HepG2 (cell line): Measurements from ENCODE around the gene NUP58. TPM values are rescaled to one million over a fixed set of nuclear protein-coding genes. Genes with fewer than 3 reads are reported as not detected.

Experiments
- ATAC-seq: fragments of 200-7000 bp; cut with Tn5 transposase; 3 replicates; pipeline ENCODE4 v1.9.1; 2020; ENCODE audit warnings: mild to moderate bottlenecking, moderate library complexity
- BruUV-seq: library from RNA; stranded (reverse); fragments of 400-500 nt; replicated peaks from 2 replicates; lab custom pipeline; 2021; lab: Mats Ljungman, UMichigan
- CTCF ChIA-PET: fragments of 300-600 bp; formaldehyde crosslinking; extraction: SDS; loops from one replicate; lab custom pipeline; 2021; ENCODE audit warnings: low total read pairs, inconsistent platforms, low intra/inter-chr PET ratio; lab: Yijun Ruan, JAX
- POLR2A ChIA-PET: fragments of 350-600 bp; sonication (Branson Sonifier 250); formaldehyde crosslinking; loops from one replicate; lab custom pipeline; 2020; ENCODE audit warnings: antibody characterized with exemption, inconsistent platforms; lab: Yijun Ruan, JAX
- DNase-seq: peaks from one replicate; pipeline ENCODE4 v3.0.0-alpha.2; 2015; ENCODE audit warnings: low spot score
- FAIRE-seq: peaks from 3 replicates; lab custom pipeline; 2011; peaks lifted over from hg19 to GRCh38; lab: Jason Lieb, UNC
- H2AFZ ChIP-seq: one replicate; pipeline ENCODE4 v1.6.1; 2011; ENCODE audit warnings: low read length, inconsistent platforms
- H3K27ac ChIP-seq: fragments of 300-600 bp; 3 replicates; pipeline ENCODE4 v1.8.0; 2011; ENCODE audit warnings: mixed run types, mild to moderate bottlenecking, mixed read lengths, low read length, inconsistent platforms; ENCODE audit not compliant: insufficient read depth; ENCODE audit errors: extremely low read length
- H3K27me3 ChIP-seq, 2 experiments: fragments of 200-600 bp in 1 of 2; 2 replicates in 1 of 2; 3 replicates in 1 of 2; pipeline versions ENCODE4 v1.6.0 to v1.8.0; 2011; ENCODE audit warnings: low read length in 2 of 2, mild to moderate bottlenecking in 2 of 2, moderate library complexity in 2 of 2, inconsistent platforms in 1 of 2; ENCODE audit not compliant: insufficient read depth in 2 of 2, control insufficient read depth in 1 of 2
- H3K36me3 ChIP-seq, 2 experiments: fragments of 200-600 bp in 1 of 2; replicated peaks in 1 of 2; 2 replicates in 1 of 2; 3 replicates in 1 of 2; pipeline versions ENCODE4 v1.5.1 to v1.8.0; 2011; ENCODE audit warnings: low read length in 2 of 2, inconsistent platforms in 1 of 2; ENCODE audit not compliant: insufficient read depth in 2 of 2, control insufficient read depth in 1 of 2
- H3K4me1 ChIP-seq: 2 replicates; pipeline ENCODE4 v1.5.1; 2012; ENCODE audit warnings: low read length, inconsistent platforms; ENCODE audit not compliant: insufficient read depth
- H3K4me2 ChIP-seq: 2 replicates; pipeline ENCODE4 v1.6.0; 2011; ENCODE audit warnings: low read depth, low read length, inconsistent platforms
- H3K4me3 ChIP-seq, 3 experiments: fragments of 200-600 bp in 1 of 3; sonication (generic), shearing (Covaris generic) in 1 of 3; replicated peaks in 1 of 3; 2 replicates each; pipeline ENCODE4 v1.5.1; 2011 to 2016; ENCODE audit warnings: low read length in 3 of 3, inconsistent platforms in 2 of 3, low read depth in 2 of 3, mild to moderate bottlenecking in 2 of 3, control low read depth in 1 of 3, mixed read lengths in 1 of 3; ENCODE audit not compliant: insufficient read depth in 1 of 3
- H3K79me2 ChIP-seq: one replicate; pipeline ENCODE4 v1.6.1; 2011; ENCODE audit warnings: low read length, inconsistent platforms; ENCODE audit not compliant: insufficient read depth
- H3K9ac ChIP-seq: 2 replicates; pipeline ENCODE4 v1.6.0; 2011; ENCODE audit warnings: mild to moderate bottlenecking, low read depth, low read length, inconsistent platforms; ENCODE audit not compliant: insufficient read depth
- H3K9me3 ChIP-seq: 2 replicates; pipeline ENCODE4 v1.5.1; 2012; ENCODE audit warnings: mild to moderate bottlenecking, low read length
- H4K20me1 ChIP-seq: 2 replicates; pipeline ENCODE4 v1.6.0; 2011; ENCODE audit warnings: inconsistent platforms, mild to moderate bottlenecking, low read length, moderate library complexity; ENCODE audit not compliant: insufficient read depth
- HINFP ChIP-seq: sonication (generic); formaldehyde crosslinking; IDR thresholded peaks from 2 replicates; pipeline ENCODE4 v1.4.0; 2020; ENCODE audit warnings: low read depth, mild to moderate bottlenecking, missing genetic modification reagents
- MIER3 ChIP-seq: IDR thresholded peaks from 2 replicates; pipeline ENCODE4 v1.6.1; 2016; ENCODE audit warnings: missing compliant biosample characterization, borderline replicate concordance
- MYNN ChIP-seq: sonication (generic); formaldehyde crosslinking; IDR thresholded peaks from 2 replicates; pipeline ENCODE4 v1.4.0; 2020; ENCODE audit warnings: mild to moderate bottlenecking, low read depth, missing genetic modification reagents
- NCOA2 ChIP-seq: sonication (generic); formaldehyde crosslinking; IDR thresholded peaks from 2 replicates; pipeline ENCODE4 v1.8.0; 2022; ENCODE audit warnings: inconsistent platforms
- SALL1 ChIP-seq: sonication (generic); formaldehyde crosslinking; IDR thresholded peaks from 2 replicates; pipeline ENCODE4 v1.8.0; 2022; ENCODE audit warnings: mild to moderate bottlenecking, missing genetic modification reagents
- TBP ChIP-seq: sonication (generic); formaldehyde crosslinking; IDR thresholded peaks from 2 replicates; pipeline ENCODE4 v1.5.0; 2020; ENCODE audit warnings: missing genetic modification reagents
- TFAP4 ChIP-seq: sonication (generic); IDR thresholded peaks from 2 replicates; pipeline ENCODE4 v1.6.1; 2016; ENCODE audit warnings: low read depth, borderline replicate concordance
- ZNF326 ChIP-seq: sonication (generic); formaldehyde crosslinking; IDR thresholded peaks from 2 replicates; pipeline ENCODE4 v1.4.0; 2020; ENCODE audit warnings: missing genetic modification reagents, borderline replicate concordance
- ZNF790 ChIP-seq: sonication (generic); formaldehyde crosslinking; IDR thresholded peaks from 2 replicates; pipeline ENCODE4 v1.8.0; 2022; ENCODE audit warnings: missing genetic modification reagents, mild to moderate bottlenecking, borderline replicate concordance
- WGBS: methylation state at CpG from one replicate; pipeline ENCODE4 v1.1.6; 2017; ENCODE audit warnings: low lambda C conversion rate; 5-methylcytosine and 5-hydroxymethylcytosine counted together
- in situ Hi-C: cut with HindIII; loops from 2 replicates; pipeline ENCODE4 v1.10.0; 2017; ENCODE audit warnings: low pct_unique_long_range_greater_than_20kb; ENCODE audit not compliant: extremely low pct_ligation_motif_present
- intact Hi-C: fragments of 100-400 bp; cut with micrococcal nuclease; formaldehyde crosslinking; loops from one replicate; pipeline ENCODE4 v1.10.0; 2022; ENCODE audit not compliant: unreplicated experiment
- polyA plus RNA-seq, 8 experiments: library from polyadenylated mRNA; depleted of rRNA in 3 of 8; stranded (reverse) in 7 of 8; unstranded in 1 of 8; fragments of >200 nt; fragmentation: Illumina TruSeq in 4 of 8; extraction: Trizol in 4 of 8; gene quantifications; 2 replicates each; pipeline versions ENCODE4 v1.2.1 to v1.2.3, GENCODE V29; 2011 to 2016; ENCODE audit warnings: low read depth in 4 of 8, missing spikeins in 1 of 8, mixed read lengths in 1 of 8; ENCODE audit not compliant: insufficient read depth in 1 of 8
- total RNA-seq, 5 experiments: library from RNA; depleted of rRNA; stranded (reverse); fragments of >200 nt; fragmentation: Illumina TruSeq; extraction: Trizol; gene quantifications; 2 replicates each; pipeline ENCODE4 v1.2.3, GENCODE V29; 2016; ENCODE audit warnings: low read depth in 1 of 5

Gene NUP58
- total and polyA plus RNA-seq, 2 of the 13 experiments (the other 11 are each of a cell fraction or from before 2014, with no cell fraction given), result 45.4 to 46.5 TPM

- H3K27ac ChIP-seq, result peak overlapping the region; percentile 16
- H3K9ac ChIP-seq, result no peak overlapping the region
- DNase-seq (no peak), ATAC-seq (peak; percentile 15; the same call in 1 of the 3 replicates), FAIRE-seq (no peak)
- intact Hi-C loops, result no loop called here
- TF ChIP-seq HINFP (CRISPR knock-in tag) (no peak), MIER3 (CRISPR knock-in tag) (no peak), TFAP4 (peak; percentile 26; the same call in 1 of the 2 replicates)
- H3K9me3 ChIP-seq, result no peaks in the 10 kb centered on the region
- 83% methylated on average over 6 of the region's 7 CpGs for WGBS
- H3K36me3 ChIP-seq, result peaks cover 10 to 26% of the 10 kb centered on the region in 2 experiments; a peak in 4 of 5 replicates
- CTCF ChIA-PET, result no interaction called here
- H3K79me2 ChIP-seq, result peaks cover 54% of the 10 kb centered on the region
- H3K4me2 ChIP-seq, result 0 out of 2 replicates have a peak overlapping the region, but pooled peaks have one; percentile 10
- POLR2A ChIA-PET, result no interaction called here
- no peak overlapping the region for H3K4me3 ChIP-seq
- no peaks in the 10 kb centered on the region; the same call in 1 of the 2 replicates for H4K20me1 ChIP-seq
- BruUV-seq, result no TSS peak
- H2AFZ ChIP-seq, result no peak overlapping the region
- no peaks in the 10 kb centered on the region for H3K27me3 ChIP-seq
- H3K4me1 ChIP-seq, result peaks cover 48% of the 10 kb centered on the region
- in situ Hi-C loops, result no loop called here
Measured at GRCh38 chr13:25306671-25307464, 5.4 kb downstream of the NUP58 start.

GRCh38 chr13:25310891-25311290, 9.5 kb downstream of the NUP58 start:
- Histone ChIP-seq H3K9ac (no peak overlapping the region), H3K9me3 (no peaks in the 10 kb centered on the region), H4K20me1 (no peaks in the 10 kb centered on the region), H3K4me1 (peaks cover 15% of the 10 kb centered on the region), H3K36me3 (peaks cover 13 to 59% of the 10 kb centered on the region in 2 experiments; a peak in 4 of 5 replicates), H3K79me2 (peaks cover 16% of the 10 kb centered on the region), H2AFZ (no peak overlapping the region), H3K4me3 (no peak overlapping the region), H3K27me3 (no peaks in the 10 kb centered on the region), H3K4me2 (no peak overlapping the region), H3K27ac (no peak overlapping the region)
- POLR2A ChIA-PET, result no interaction called here
- DNase-seq (no peak), ATAC-seq (no peak), FAIRE-seq (no peak)
- CTCF ChIA-PET, result no interaction called here
- BruUV-seq, result no TSS peak
- intact Hi-C loops, result no loop called here
- 98% methylated on average over 3 of the region's 3 CpGs for WGBS
- in situ Hi-C loops, result no loop called here
- TF ChIP-seq SALL1 (CRISPR knock-in tag) (no peak), ZNF326 (CRISPR knock-in tag) (no peak), ZNF790 (no peak), MYNN (CRISPR knock-in tag) (no peak), NCOA2 (CRISPR knock-in tag) (no peak), TBP (CRISPR knock-in tag) (no peak)
